NCI-H2227 (cell line): ENCODE measurements around the gene ZDHHC14.

Experiments used
- DNase-seq: peaks from one replicate; lab custom pipeline; 2025; ENCODE audit not compliant: unreplicated experiment; lab: John Stamatoyannopoulos, UW

The ZDHHC14 gene

DNA sequence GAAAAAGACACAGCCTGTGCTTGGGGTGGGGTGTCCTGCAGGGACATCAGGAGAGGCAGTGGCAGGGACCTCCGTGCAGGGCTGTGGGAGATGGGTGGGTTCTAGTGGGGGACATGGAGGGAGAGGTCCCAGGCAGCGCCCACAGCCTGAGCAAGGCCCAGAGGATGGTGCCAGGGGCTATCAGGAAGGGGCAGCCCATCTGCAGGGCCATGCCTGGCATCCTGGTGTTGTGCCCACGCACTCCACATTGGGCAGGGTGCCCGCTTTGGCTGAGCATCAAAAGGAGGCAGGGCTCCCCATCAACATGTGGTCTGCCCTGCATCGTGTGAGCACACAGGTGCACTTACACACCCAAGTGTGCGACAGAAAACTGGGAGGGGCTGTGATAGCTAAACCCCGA lies 257.8 kb downstream of the ZDHHC14 start:
- DNase-seq: no peak

GRCh38 chr6:157640746-157641451 lies 259.9 kb downstream of the ZDHHC14 start:
- DNase-seq: no peak

DNA sequence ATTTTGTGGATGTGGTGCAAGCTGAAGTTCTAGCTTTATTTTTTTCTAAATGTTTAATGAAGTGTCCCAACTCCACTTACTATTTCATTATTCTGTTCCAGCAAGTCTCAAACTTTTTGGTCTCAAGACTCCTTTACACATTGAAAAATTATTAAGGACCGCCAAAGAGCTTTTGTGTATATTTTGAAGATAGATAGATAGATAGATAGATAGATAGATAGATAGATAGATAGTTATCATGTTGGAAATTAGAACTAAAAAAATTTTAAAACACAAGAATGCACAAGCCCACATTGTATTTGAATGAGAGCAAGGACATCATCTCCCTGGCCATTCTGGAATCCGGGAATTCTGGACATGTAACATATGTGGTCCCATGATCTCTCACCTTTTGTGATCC lies 260.8 kb downstream of the ZDHHC14 start:
- DNase-seq: no peak

GRCh38 chr6:157642736-157643135 lies 261.7 kb downstream of the ZDHHC14 start:
- no peak for DNase-seq

GRCh38 chr6:157644043-157644810 lies 263.2 kb downstream of the ZDHHC14 start:
- no peak for DNase-seq

DNA sequence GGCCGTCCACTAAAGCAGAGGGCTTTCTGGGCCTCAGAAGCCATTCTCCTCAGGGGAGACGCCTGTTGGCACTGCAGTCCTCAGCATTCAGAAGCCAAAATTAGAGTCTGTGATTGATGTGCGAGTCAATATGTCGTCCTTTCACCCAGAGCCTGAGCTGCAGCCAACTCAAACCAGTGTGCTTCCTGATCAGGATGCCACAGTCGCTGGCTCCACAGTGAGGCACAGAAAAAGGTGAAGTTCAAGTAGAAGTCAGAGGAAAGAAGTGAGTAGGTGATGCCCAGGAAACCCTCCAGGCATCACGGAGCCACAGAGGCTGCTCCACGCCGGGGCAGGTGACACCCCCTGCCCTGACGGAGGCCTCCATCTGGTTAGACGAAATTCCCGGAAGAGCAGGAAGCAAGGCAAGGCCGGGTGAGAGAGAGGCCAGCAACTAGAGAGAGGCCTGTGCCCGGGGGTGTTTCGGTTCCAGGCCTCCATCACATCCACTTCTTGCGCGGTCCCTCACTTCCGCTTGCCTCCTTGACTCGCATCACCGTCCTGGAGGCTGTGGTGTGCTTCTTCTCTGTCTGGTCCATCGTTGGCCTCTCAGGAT lies 264.3 kb downstream of the ZDHHC14 start:
- DNase-seq: no peak

DNA sequence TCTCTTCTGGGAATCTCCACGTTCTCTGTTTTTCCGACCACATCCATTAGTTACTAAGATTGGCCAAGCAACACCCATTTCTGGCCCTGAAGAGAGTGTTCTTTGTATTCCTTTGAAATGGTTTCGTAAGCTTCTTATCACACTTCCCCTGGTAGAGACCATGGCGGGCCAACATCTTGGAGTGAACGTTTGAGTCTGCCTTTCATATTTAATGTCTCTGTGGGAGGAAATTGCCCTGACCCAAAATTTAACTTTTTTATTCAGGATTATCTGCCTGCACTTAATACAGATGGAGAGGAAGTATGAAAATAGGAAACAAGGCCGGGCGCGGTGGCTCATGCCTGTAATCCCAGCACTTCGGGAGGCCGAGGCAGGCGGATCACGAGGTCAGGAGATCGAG lies 265.0 kb downstream of the ZDHHC14 start:
- DNase-seq: no peak

DNA sequence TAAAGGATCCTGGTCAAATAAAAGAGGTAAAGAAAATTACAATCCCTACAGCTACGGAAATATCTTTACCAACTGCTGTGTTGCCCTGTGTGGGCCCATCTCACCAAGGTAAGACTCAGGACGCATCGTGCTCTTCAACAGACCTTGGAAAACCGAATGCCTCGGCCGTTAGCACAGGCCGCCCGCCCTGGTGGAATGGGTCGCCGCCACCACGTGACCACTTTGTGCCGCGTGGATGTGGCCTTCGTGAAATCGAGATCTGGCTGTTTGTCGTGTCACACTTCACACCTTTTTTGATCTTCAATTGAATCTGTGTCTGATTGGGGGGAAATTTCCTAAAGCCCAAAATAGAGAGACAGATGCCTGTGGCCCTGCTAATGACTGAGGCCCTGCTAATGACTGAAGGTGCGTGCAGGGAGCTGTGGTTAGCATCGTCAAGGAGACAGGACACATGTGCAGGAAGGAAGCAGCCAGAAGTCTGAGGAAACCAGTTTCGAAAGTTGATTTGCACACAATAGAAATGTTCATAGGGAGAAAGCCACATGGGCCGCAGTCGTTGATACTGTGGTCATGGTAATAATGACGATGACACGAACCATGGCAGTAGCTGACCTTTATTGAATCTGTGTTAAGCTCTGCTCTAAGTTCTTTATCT lies 266.4 kb downstream of the ZDHHC14 start:
- DNase-seq: no peak

DNA sequence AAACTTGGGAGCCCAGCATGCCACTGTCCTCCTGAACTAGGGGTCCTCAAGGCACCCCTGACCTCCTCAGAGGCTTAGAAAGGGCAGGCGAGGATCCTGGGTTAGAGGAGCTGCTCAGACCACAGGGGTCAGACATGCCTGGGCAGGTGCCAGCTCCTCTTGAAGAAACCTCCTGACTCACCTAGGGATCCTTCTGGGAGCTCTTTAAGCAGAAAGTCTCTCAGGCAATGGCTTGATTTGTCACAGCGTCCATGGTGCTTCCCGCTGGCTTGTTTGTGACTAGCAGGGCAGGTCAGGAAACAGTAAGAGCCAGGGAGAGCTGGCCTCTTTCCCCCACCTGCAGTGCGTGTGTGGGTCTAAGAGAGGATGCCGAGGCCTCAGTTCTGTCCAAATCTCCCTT lies 267.6 kb downstream of the ZDHHC14 start:
- DNase-seq: no peak

- peak; percentile 60 for DNase-seq
These were observed 268.6 kb downstream of the ZDHHC14 start for GRCh38 chr6:157649311-157650260.

DNA sequence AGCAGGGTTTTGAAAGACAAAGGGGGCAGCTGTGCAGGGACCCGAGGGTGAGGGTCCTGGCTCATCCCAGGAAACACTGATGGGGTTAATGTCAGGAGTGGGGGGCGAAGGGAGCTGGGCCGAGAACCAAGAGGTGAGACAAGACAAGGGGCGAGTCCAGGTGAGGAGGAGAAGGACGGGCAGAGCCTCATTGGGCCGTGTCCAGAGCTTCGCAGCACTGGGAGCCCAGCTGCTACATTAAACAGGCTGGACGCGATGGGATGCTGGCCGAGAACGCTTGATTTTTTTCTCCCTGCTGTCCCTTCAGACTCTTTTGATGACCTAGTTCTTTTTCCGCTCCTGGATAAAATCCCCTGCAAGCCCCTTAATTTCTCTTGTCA lies 269.3 kb downstream of the ZDHHC14 start:
- DNase-seq: peak; percentile 30

- no peak for DNase-seq
These were observed 269.8 kb downstream of the ZDHHC14 start for GRCh38 chr6:157650801-157651200.

DNA sequence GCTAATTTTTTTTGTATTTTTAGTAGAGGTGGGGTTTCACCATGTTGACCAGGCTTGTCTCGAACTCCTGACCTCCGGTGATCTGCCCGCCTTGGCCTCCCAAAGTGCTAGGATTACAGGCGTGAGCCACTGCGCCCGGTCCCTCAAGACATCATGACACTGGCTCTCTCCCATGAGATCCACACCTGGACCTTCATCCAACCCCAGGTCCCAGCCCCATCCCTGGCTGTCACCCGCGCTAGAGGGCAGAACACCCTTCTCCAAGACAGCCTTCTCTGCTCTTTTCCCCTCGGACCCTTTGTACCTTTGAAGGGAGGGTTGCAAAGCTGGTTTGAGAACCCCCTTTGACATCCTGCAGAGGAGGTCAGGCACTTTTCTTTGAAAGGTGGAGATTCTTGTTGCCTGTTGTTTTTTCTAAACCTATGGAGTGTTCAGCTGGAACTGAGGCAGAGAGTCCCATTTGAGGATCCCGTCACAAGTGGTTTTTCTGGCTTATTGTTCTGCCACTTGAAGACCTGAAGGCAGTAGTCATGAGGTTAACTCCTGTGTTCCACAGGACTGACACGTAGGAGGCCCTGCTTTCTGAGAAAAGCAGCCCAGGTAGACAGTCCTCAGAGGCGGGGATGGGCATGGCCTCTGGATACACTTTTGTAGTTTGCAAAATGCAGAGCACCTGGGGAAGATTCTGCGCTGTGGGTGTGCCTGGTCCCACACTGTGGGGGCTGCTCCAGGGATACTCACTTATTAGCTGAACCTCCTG lies 270.9 kb downstream of the ZDHHC14 start:
- DNase-seq: no peak

- DNase-seq: no peak
These were observed 271.8 kb downstream of the ZDHHC14 start for GRCh38 chr6:157652601-157653363.

DNA sequence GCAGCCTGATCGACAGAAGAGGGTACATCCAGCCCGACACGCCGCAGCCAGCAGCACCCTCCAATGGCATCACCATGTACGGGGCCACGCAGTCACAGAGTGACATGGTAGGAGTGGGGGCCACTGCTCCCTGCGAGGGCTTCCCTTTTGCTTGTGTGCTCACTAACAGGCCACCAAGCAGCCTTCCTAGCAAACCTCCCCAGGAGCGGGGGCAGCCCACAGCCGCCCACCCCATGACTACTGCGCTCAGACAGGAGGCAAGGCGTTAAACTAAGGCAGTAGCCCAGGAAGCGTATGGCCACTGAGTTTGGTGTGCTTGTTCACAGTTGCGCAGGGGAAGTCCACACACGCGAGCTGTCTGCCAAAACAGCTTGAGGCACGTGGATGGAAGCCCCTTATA lies 272.5 kb downstream of the ZDHHC14 start:
- no peak for DNase-seq

DNA sequence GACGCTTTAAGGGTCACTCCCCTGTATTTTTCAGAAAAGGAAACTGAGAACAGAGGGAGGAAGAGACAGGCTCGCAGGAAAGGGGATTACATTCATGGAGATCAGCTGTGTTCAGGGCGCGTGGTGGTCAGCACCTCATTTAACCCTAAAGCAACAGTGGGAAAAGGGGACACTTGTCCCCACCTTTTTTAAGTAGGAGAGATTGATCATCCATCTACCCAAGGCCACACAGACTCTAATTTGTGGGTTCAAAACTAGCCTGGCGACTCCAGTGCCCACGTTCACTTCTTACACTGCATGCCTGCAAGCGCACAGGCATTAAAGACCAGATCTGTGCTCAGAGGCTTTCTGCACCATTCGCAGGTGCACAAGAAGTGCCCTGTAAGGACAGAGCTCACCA lies 274.1 kb downstream of the ZDHHC14 start:
- no peak for DNase-seq

GRCh38 chr6:157656437-157656997 lies 275.5 kb downstream of the ZDHHC14 start:
- no peak for DNase-seq

DNA sequence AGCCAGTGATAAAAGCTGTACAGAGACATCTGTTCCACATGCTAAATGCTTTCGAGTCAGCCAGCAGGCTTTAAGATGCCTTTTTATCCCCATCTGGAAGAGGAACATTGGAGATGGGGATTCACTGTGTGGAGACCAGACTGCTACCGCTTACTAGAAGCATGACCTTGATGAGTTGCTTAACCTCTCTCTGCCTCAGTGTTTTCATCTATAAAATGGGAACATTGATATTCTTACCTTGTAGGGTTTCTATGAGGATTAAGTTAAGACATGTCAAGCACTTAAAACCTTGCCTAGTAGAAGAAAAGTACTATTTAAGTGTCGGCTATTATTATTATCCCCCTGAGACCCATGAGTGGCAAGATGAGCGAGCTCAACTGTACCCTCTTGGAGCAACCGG lies 276.8 kb downstream of the ZDHHC14 start:
- DNase-seq: no peak

GRCh38 chr6:157658301-157658700 lies 277.3 kb downstream of the ZDHHC14 start:
- no peak for DNase-seq
